COR-L47 (cell line): Measurements from ENCODE around the gene CCDC80.
"Not testable (repeated sequence)": the region's sequence is repeated elsewhere in the genome, so short reads cannot be mapped to it uniquely, and the experiment has no call there.

Experiments
- DNase-seq: peaks from one replicate; lab custom pipeline; 2025; lab: John Stamatoyannopoulos, UW

Gene CCDC80

DNA sequence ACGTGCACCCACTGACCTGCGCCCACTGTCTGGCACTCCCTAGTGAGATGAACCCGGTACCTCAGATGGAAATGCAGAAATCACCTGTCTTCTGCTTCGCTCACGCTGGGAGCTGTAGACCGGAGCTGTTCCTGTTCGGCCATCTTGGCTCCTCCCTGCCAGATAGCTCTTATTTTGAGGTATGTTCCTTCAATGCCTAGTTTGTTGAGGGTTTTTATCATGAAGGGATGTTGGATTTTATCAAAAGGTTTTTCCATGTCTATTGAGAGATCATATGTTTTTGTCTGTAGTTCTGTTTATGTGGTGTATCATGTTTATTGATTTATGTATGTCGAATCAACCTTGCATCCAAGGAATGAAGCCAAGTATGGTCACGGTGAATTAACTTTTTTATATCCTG, 24.1 kb upstream of the CCDC80 start:
- DNase-seq, result not testable (repeated sequence)

DNA sequence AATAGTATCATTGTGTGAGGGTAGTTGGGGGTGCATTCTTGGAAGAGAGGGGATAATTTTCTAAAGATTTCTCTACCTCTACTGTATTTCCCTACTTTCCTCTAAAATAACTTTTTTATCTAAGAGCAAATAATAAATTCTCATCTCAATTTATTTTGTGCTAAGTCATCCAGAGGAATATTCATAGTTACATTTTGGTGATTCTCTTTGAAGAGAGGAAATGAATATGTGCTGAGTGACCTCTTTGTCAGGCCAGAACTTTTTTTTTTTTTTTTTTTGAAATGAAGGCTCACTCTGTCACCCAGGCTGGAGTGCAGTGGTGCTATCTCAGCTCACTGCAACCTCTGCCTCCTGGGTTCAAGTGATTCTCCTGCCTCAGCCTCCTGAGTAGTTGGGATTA, 15.1 kb upstream of the CCDC80 start:
- DNase-seq, result no peak

DNA sequence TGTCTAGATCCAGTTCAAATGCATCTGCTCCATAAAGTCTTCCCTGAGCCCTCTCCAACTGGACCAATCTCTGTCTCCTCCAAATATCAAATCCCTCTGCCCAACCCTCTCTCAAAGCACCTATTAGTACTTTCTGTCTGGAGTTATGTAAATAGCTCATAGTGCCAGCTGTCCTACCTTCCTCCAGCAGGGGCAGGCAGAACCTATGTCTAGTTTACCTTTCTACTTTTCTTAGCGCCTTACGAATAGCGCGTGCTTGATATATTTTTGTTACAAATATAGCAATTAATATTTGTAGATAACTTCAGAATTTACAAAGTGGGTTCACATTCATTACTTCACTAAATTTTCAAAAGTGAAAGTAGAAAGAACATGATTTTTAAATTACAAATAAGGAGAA, 14.0 kb upstream of the CCDC80 start:
- no peak for DNase-seq

DNA sequence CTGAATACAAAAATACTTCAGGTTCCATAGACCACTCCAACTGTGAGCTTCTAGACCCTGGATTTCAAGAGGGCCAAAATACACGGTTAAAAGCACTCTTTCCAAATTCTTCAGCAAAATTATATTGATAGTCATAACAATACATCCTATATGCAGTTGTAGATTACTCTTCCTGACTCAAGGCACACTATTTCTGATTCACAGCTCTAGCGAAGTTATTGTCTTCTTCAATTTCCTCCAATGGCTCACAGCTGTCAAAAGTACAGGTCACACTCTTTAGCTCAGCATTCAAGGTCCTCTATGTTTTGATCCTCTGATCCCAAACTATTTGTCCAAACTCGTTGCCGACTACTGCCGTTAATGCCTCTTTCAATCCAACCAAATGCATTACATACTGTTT, 13.5 kb upstream of the CCDC80 start:
- no peak for DNase-seq

DNA sequence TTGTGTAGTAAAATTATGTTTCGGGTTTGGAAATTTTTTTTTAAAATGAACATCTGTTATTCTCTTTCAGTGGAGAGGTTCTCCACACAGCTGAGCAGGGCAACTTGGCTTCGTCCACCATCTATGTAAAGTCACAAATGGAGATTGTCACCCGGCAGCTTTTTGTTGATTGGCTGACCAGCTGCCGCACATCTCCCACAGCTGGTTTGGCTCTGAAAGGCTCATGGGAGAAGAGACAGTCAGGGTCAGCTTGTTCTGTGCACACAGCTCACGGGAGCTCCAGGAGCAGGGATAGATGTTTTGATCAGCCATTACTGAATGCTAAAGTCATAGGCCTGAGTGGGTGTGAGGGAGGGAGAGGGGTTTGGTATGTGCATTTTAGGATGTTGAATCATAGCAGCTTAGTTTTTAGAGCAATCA, 12.9 kb upstream of the CCDC80 start:
- no peak for DNase-seq

DNA sequence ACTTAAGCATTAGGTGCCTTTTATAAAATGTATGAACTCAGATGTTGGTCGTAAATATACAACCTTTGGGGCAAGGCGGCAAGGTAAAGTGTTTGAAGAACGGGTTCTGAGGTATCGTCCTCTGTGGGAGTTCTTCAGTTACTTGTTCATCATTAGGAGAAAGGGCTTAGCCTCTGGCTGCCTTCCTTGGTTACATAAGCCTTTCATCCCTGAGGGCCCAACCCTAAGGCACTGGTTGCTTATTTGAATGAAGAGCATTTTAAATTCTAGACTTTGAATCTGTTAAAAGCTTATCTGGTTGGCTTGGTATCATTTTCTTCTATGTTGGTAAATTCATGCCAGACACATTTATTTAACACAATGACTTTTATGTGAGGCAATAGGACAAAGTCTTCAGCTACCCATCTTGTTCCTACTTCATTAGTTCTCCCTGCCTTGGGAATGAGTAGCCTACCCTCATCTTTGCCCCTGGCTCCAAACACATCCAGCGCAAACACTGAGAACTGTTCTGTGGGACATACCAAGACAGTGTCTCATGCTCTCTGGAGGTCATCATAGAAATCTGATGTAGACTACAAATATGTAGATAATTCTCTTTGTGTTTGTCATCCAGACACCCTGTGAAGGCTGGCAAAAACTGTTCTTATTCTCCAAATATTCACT, 12.4 kb upstream of the CCDC80 start:
- DNase-seq, result no peak

DNA sequence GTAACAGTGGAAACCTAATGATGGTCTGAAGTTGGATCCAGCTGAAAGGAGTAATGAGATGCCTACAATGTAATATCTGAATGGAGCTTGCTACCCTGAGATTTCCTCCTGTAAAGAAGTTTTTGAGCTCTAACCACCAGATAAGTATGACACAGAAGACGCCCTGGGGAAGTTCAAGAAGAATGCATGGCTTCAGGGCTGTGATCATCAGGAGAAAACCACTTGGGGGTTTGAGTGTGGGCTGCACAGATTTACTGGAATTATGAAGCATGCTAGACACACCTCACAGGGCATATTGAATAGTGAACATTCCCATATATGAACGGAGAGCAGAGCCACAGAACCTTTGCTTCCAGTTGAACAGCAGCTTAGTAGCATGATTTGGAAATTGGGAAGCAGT, 10.6 kb upstream of the CCDC80 start:
- DNase-seq, result no peak

DNA sequence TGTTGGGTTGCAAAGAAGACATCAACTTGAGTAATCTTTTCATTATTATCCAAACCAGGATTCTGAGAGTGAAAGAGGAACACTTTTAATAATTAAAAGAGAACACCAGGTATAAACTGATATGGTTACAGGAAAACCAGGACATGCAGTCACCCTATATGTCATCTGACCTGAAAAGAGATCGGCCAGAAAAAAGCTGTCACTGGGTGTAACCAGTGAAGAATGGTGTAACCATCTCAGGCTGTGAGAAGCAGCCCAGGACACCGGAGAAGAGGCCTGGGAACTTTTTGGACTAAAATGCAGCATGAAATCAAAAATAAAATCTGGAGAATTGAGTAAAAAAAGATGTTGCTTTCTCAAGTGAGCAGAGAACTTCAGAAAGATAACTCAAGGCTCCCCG, 10.1 kb upstream of the CCDC80 start:
- DNase-seq, result no peak

DNA sequence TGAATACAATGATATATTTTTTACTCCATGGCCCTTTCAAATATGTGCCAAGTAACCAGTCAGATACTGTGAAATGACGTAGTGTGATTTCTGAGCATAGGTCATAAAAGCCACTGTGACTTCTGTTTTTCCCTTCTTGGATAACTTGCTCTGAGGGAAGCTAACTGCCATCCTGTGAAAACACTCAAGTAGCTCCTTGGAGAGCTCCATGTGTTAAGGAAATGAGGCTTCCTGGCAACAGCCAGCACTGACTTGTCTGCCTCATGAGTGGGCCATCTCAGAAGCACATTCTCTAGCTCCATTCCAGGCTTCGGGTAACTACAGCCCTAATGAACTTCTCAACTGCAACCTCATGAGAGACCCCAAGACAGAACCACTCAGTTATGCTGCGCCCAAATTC, 9.5 kb upstream of the CCDC80 start:
- DNase-seq, result no peak

DNA sequence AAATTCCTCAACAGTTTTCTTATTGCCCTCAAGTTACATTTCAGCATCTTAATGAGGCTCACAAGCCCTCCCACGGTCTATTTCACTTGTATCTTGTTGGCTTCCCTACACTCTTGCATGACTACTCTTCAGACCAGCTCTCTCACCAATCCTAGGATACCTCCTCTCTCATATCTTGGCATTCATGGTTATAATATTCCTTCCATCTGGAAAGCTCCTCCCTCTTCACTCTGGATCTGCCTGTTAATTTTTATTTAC, 8.5 kb upstream of the CCDC80 start:
- no peak for DNase-seq

DNA sequence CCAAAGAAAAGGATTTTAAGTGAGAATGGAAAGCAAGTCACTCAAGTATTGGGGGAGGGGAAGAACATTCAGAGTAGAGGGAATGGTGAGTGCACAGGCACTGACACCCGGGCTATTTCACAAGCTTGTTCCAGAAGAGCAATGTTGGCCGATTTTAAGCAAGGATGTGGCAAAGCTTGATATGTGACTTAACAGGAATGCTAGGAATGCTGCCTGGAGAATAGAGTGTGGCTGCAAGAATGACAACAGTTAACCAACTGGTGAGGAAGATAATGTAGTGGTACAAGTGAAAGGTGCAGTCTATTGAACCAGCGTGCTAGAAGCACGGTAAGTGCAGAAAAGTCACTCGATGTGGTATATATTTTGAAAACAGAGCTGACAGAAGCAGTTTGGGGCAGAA, 6.2 kb upstream of the CCDC80 start:
- no peak for DNase-seq

DNA sequence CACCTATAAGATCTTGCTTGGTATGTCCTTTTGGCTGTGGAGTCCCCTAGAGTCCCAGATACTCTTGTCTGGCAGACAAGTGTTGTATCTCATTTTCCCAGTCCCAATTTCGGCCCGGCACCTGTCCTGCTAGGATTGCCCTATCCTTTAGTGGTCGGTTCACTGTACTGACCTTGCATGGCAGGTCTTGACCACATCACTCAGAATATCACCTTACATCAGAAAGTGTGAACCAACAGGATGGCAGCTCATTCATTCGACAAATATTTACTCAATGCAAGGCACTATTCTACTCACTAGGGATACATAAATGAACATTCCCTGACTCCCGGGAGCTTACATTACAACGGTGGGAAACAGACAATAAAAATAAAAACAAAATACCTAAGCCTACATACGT, 5.7 kb upstream of the CCDC80 start:
- no peak for DNase-seq

DNA sequence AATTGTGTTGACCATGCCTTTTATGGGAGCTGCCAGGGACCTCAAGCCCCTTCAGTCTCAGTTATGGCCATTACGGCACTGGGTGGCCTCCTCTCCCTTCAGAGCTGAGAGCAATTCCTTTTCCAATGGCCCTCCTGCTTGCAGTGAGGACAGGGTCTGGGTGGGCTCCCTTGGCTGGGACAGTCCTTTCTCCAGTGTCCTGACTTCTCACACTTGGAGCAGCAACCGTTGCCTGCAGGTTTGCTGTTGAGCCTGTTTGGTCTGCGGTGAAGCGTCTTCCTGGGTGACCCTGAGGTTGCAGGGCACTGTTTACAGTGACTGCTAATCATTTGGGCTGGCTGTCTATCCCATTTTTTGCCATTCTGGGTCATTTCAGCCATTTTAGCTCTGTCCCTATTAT, 3.5 kb upstream of the CCDC80 start:
- DNase-seq, result no peak

DNA sequence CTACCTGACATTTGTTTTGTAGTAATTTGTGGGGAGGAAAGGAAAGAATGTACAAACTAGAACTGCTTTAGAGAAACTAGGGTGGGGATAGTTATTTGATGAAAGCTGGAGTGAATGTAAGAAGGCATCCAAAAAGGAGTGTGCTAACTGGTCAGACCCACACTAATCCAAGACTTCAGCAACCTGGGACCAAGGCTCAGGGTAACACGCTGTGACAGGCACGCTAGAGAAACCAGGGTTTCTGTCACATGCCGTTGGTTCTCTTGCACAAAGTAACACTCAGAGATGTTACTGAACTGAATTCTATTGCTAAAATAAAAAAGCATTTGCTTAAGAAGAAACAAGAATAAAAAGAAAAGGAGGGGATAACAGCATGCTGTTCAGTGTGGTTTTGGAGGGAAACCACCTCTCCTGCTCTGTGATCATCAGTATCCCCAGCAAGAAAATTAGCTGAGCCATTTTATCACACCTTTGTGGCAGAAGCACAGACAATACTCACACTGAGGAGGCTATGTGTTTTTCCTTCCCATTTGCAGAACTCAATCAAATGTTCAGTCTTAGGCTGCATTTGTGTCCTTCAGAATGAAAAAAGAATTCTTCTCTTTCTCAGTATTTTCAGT, 2.8 kb upstream of the CCDC80 start:
- DNase-seq, result no peak

DNA sequence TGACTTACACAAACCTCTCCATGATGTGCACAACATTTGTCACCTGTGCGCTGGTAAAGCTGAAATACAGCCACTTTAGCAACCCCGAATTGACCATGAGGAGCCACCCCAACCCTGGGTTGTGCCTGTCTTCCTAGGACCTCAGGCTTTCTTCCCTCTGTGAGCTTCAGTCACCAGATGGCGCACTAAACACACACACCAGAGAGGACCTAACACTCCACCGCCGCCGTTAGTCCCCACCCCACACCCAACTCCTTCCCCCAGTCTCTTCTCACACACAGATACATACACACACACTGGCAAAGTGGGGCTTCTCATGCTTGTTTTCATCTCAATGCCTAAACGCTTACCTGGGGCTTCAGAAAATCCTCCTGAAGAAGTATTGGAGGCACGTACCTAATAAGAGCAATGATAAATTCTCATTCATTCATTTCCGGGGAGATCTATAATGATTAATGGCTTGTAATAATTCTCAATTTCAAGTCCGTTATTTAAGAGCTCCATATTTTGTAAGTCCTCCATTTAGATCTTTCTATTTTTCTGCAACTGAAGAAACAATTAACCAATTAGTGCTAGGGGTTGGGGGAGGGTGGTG, 2.1 kb upstream of the CCDC80 start:
- peak; percentile 87 for DNase-seq

DNA sequence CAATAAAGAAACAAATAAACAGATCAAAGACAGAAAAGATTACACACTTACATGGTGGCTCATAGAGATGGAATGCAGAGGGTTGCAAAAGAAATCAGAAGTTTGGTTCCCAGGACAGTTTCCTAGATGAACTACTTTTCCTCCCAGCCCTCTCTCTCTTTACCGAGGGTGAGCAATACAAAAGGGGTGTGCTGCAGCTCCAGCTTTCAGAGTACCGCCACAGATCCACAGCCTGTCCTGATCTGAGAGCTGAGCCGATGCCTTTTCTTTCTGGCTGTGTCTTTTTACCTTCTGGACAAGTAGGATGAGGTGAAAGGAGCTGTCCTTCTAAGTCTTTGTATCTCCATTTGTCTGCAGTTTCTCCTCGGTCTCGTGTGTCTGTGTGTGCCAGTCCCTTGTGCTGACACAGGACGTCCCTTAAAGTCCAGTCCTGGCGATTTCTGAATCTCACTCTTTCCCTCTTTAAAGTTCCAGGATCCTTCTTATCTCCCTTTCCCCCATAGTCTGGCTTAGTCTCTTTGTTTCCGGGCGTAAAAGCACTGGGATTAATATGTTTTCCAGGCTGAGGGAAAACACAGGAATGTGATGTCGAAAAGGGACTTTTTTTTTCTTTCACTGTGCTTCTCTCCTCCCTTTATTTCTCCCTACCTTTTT, 540 bp downstream of the CCDC80 start:
- DNase-seq, result no peak

DNA sequence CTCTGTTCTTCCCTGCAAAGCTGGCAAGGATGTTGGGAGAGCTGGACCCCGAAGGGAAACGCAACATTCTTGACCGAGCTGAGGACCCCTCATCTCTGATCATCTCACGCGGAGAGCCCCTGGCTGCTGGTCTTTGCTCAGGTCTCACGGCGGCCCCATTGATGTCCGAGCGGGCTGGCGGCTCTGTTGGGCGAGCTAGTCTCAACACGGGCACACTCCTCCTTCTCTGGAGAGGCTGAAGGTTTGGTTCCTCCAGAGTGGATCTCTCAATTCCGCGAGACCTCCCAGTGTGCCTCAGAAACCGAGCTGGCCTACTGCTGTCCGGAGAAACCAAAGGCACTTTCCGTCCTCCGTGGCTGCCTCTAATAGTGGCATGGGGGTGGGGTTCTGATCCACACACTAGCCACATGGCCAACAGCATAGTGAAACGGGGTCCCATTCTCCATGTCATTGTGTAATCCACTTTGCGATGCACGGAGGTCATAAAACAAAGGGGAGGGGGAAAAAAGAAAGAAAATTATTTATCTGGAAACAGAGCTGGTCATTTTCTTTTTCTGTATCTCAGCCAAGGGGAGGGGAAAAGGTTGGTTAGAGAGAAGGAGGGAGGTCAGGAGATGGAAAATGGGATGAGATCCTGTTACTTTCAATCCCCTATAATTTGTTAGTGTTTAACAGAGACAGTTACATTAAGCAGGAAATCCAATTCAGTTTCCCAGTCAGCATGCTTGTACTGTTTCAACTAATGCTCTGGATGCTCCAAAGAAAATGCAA, 1.3 kb downstream of the CCDC80 start:
- DNase-seq, result no peak

DNA sequence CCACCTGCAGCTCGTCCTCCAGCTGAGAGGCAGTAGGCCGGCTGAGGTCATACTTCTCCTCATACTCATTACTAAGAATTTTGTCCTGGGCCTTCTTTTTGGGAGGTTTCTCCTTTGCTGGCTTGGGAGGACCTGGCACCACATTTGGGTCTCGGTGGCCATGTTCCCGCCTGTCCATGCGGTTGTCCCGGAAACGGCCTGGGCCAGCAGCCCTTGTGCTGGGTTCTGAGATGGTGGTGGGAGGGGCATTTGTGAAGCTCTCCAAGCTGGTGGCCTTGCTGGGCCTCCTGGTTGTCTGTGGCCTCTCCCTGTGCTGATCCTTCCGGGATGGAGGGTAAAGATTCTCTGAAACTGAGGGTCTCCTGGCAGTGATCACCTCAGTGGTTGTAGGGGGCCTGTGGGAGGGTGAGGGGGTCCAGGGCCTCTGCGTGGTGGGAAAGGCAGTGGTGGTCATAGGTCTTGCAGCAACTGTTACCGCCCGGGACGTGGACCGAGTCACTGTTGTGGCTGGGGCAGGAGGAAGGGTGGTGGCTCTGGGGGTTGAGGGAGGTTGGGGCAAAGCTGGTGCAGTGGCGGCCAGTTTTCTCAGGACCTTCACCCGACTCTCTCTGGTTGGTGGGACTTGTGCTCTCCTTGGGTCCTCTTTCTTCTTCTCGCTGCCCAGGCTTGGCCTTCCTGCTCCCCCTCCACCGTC, 2.5 kb downstream of the CCDC80 start:
- no peak for DNase-seq

DNA sequence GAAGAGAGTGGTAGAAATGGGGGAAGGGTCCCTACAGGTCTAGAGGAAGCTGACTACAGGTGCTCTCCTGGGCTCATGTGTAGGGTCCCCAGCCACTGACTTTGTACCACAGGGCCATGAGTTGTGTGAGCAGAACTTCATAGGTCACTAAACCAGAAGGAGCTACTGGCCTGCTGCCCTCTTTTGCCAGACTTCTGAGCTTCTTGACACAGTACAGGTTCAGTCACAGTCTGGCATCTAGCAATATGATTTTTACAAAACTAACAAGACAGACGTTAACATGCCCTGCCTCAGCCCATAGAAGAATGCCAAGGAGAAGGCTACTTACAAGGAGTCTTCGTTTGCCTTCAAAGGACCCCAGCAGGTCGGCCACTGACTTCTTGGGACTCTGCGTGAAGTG, 3.2 kb downstream of the CCDC80 start:
- DNase-seq, result no peak

DNA sequence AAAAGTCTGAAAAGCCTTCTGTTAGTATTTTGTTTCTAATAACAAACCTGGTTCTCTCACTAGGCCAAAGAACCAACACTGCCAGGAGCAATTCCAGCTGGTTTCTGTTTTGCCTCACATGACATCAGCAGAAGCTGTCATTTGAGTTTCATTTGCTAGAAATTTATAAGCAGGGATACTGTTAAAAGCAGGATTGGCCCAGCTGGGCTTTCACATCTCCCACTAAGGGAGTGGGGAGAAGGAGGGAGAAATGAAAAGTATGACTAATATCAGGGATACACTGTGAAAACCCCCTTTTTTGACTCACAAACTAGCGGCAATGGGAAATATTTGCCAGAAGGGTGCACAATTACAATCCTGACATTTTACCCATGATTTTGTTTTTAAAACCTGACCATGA, 5.3 kb downstream of the CCDC80 start:
- DNase-seq, result no peak

DNA sequence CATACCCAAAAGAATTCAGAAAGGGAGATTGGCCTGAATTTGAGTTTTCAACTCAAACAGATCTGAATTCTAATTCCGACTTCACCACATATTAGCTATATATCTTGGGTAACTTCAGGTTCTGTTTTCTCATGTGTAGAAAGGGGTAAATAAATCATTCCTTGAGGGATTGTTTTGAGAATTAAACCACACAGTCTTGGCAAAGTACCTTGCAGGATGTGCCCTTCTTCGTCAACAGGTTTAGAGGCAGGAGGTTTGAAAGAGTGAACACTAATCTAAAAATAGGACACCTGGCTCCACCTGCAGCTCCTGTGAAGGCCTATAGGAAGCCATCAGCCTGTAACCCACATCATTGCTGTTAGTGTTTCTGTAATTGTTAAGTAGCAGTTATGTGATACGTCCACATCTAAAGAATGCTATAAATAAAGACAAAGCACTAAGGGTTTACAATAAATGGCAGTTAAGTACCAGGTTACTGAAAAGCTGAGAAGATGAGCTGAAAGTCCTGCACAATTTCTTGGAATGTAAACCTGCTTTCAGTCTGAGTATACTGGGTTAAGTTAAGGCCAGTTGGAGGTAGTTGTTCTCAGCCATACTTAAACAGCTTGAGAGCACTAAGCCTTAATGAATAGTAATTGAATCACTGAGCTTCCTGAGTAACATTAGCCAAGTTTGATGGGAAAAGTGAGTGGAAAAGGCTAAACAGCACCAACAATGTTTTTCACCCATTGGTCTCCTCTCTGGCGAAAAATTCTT, 6.0 kb downstream of the CCDC80 start:
- no peak for DNase-seq

DNA sequence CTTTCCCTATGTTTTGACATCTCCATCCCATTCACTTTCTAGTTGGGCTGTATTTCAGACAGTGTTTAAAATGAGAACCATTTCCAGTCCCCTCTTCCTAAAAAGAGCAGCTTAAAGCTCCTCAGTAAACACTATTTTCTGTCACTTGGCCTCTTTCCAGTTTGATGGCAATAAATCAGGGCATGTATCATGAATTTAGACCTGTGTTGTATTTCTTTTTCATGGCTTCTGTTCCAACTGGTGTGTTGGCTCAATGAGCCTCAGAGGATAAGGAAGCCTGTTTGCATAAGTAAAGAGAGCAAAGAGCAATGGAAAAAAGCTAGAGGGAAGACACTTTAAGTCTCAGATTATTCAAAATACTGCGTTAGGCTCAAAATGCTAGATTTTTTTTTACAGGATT, 7.2 kb downstream of the CCDC80 start:
- peak; percentile 39 for DNase-seq
